GM19025 (cell line): ENCODE measurements around the gene PBX4.

ENCODE experiments used
- ATAC-seq: cut with Tn5 transposase; IDR thresholded peaks from one replicate; pipeline ENCODE4 v1.9.1; 2021; ENCODE audit warnings: mild to moderate bottlenecking, low read depth, moderate library complexity; ENCODE audit not compliant: unreplicated experiment

The PBX4 gene

GRCh38 chr19:19562665-19563347, 55.7 kb downstream of the PBX4 start:
- no peak for ATAC-seq

- ATAC-seq = no peak
Measured at GRCh38 chr19:19561946-19562664, 56.4 kb downstream of the PBX4 start.

DNA sequence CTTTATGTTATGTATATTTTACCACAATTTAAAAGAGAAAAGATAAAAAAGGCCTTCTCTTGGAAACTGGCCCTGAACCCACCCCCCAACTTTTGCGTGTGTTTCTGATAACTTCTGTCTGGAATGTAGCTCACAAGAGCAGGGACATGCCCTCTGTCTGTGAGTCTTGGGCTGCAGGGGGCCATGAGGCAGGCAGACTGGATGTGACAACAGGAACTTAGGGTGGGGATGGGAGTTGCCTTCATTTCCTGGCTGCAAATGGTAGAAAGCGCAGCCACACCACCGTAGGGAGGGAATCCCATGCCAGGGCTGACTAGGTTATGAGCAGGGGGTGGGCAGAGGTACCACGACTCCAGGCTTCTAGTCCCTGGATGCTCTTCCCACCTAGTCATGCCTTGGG, 58.6 kb downstream of the PBX4 start:
- ATAC-seq = no peak

GRCh38 chr19:19558636-19559035, 59.9 kb downstream of the PBX4 start:
- ATAC-seq = no peak

DNA sequence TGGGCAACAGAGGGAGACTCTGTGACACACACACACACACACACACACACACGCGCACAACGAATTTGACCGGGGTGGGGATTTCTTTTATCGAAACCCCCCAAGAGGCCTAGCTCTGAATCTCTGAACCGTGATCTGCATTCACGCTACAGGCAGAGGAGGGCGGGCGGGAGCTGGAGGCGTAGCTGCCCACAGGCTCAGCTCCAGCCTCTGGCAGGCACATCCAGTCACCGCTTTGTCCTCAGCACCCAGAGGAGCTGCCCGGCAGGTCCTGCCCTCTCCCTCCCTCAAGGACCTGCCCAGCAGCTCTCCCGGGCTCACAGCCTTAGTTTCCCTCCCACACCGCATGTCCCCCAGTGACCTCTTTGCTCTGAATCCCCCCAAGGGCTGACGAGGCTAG, 60.4 kb downstream of the PBX4 start:
- ATAC-seq = no peak

DNA sequence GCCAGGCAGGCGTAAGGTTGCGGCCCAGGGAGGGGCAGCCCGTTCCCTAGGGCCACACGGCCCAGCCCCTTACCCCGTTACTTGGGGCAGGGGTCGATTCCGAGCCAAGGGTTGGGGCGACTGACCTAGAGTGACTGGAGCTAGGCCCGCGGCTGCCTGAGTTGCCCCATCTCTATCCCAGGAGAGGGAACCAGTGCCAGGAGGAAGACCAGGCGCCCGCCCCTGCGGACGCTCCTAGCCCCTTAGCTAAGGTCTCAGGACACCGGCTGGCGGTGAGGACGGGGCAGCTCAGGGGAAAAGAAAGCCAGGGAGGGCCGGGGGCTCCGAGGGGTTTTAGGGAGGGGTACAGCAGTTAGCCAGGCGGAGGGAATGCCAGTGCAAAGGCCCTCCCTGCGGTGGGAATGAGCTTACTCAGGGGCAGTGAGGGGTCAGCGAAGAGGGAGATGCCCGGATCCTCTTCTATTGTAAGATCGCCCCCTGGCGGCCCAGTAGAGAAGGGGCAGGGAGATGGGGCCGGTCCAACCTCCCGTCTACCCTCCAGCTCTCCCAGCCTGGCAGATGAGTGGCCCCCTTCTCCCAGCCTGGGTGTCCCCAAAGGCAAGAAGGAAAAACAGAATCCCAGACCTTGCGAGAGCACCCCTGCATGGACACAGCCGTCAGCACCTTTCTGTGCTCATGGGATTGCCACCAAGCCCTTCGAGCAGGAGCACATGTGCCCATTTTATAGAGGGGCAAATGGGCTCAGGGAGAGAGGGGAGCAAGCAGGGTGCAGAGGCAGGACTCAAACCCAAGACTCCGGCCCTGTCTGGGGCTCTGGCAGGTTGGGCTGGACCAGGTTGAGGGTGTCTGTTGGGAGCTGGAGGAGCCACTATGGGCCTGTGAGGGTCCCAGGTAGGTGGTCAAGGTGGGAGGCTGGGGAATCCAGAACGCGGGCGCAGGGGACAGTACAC, 64.1 kb downstream of the PBX4 start:
- ATAC-seq = no peak

DNA sequence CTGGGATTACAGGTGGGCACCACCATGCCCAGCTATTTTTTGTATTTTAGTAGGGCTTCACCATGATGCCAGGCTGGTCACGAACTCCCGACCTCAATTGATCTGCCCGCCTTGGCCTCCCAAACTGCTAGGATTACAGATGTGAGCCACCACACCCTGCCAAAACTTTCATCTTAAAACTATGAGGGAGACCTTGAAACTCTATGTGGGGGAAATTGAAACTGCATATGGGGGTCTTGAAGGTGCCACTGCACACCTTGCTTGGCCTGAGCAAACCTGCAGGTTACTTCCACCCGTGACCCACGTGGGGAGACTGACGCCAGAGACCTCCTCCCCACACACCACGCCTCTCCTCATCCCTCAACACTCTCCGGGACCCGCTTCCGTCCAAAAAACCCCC, 64.8 kb downstream of the PBX4 start:
- no peak for ATAC-seq

DNA sequence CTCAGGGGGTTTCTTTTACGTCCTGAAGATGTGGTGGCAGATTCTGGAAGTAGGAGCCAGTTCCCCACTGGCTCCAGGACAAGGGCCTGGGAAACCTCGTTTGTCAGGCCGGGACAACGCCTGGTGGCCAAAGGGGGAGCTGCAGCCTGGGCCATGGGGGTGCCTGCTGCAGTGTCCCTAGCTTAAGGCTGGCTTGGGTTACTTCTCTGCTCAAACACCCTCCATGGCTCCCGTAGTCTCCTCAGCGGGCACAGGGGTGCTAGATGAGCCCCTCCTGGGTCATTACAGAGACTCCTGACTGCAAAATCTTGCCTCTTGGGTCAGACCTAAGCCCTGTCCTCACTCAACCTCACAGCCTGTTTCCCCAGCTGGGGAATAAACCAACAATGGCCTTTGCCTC, 65.7 kb downstream of the PBX4 start:
- ATAC-seq = no peak

DNA sequence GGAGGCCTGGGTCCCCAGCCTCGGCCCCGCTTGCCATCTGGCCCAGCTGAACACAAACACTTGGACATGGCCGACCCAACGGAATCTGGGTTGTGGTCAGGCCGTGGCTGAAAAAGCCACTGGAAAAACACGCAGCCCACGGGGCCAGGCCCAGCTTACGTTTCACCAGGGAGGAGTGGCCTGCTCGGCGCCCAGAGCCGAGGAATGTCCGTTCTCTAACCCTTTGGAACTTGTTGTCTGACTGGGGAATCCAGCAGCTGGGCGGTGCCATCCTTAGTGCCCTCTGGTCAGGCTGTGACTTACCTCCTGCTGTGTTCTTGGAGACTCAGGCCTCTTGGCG, 66.7 kb downstream of the PBX4 start:
- no peak for ATAC-seq

DNA sequence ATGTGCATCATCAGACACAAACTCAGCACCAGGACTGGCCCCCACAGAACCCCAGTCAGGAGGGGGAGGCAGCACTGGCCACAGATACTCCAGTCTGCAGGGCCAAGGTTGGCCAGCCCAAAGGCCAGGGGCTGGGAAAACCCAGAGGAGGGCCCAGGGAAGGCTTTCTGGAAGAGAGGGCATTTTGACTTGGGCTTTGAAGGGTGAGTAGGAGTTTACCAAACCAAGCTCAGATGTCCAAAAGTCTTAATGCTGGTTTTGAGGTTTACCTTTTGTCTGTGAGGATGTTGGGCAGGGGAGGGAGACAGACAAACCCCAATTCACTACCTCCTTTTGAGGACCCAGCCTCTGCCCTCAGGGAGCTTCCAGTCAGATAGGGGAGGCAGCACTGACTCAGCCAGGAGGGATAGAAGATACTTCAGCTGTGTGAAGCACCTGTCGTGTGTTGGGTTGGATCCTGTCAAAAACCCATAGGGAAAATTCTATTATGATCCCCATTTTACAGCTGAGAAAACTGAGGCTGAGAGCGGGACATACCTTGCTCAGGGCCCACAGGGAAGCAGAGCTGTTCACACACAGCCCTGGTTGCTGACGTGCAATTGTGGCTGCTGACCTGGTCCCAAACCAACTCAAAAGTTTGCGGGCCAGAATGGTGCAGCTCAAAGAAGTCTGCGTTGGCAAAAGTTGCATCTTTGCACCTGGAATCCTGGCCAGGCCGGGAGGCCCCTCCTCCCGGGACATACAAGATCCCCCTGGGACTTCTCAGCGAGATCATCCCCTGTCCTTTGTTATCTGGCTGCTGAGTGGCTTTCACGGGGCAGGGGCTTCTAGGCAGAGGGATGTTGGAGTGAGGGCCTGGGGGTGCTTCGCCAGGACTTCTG, 67.3 kb downstream of the PBX4 start:
- ATAC-seq = no peak

- ATAC-seq = no peak
Measured at GRCh38 chr19:19550485-19550929, 68.0 kb downstream of the PBX4 start.

- ATAC-seq = no peak
Measured at GRCh38 chr19:19549804-19550464, 68.6 kb downstream of the PBX4 start.

DNA sequence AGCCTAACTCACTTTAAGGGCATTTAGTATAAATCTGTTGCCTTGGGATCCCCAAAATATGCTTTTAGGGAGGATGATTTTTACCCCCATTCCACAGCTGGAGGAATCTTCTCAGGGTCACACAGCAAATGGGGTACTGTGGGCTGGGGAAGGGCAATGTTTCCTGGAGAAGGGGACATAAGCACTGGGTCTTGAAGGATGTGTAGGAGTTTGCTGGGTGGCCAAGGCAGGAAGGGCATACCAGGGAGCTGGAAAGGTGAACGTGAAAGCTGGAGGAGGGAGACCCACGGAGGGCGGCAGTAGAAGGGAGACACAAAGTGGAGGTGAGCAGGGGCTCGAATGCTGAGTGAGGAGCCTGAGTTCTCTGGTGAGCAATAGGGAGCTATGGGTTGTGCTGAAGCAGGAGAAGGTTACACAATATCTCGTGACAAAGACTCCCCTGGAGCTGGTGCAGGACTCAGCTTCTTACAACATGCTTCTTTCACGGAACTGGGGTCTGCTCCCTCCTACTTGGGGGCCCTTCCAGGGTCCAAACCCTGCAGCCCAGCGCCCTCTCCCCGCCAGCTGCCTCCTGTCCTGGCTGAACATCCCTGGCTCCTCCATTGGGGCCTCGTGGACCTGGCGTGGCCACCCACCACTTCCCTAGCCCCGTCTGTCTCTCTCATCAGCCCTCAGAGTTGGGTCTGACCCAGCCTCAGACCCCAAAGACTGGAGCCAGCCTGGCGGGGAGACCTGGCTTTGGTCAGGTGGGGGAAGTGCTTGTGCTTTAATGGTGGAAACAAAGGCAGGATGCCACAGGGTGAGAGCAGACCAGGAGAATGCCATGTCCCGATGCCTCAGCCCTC, 69.3 kb downstream of the PBX4 start:
- no peak for ATAC-seq

DNA sequence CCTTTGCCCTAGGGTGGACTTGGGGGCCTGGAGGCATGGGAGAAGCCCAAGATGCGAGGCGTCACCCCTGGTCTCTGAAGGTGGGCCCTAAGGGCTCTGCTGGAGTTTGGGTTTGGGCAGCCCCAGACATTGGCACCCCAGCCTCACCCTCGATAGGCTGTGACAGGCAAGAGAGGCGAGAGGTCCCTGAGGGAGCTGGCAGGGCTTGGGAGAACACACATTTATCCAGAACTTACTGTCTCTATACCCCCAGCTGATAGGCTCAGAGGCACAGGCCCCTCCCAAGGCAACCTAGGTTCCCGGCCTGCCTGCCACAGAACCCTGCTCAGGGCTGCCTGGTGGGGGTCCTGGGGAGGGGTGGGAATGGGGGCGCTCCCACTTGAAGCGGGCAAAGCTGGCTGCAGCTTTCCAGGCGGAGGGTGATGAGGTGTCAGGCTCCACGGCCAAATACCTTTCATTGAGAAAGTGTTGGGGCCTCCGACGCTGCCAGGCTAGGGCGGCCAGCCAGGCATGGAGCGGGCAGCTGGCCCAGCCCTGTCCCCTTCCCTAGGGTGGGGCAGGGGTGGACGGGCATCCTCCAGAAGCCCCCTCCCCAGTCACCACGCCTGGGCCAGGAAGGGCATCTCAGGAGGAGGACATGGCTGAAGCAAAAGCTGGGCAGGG, 70.7 kb downstream of the PBX4 start:
- ATAC-seq = no peak

DNA sequence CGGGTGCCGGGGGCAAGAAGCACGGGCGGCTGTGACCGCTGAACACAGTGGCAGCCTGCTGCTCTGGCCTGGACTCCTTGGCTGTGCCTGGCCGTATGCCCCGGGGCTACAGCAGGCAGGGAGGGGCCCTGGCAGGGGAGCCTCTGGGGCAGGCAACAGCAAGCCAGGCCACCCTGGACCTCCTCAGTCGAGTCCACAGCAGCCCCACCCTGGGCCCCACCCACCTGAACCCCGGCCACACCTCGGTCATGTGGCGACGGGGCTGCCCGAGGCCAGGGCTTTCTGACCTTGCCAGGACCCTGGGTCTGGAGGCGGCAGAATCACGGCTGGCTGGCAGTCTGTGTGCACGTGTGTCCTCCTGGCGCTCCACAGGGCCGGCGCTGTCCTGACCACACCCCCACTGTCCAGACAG, 71.7 kb downstream of the PBX4 start:
- no peak for ATAC-seq

DNA sequence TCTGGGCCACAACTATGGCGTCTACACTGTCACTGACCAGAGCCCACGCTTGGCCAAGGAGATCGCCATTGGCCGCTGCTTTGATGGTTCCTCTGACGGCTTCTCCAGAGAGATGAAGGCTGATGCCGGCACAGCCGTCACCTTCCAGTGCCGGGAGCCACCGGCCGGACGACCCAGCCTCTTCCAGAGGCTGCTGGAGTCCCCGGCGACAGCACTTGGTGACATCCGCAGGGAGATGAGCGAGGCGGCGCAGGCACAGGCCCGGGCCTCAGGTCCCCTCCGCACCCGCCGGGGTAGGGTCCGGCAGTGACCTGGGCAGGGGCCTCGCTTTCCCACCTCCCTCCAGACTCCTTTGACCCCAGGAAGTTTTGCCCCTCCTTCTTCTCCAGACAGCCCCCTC, 72.8 kb downstream of the PBX4 start:
- no peak for ATAC-seq

DNA sequence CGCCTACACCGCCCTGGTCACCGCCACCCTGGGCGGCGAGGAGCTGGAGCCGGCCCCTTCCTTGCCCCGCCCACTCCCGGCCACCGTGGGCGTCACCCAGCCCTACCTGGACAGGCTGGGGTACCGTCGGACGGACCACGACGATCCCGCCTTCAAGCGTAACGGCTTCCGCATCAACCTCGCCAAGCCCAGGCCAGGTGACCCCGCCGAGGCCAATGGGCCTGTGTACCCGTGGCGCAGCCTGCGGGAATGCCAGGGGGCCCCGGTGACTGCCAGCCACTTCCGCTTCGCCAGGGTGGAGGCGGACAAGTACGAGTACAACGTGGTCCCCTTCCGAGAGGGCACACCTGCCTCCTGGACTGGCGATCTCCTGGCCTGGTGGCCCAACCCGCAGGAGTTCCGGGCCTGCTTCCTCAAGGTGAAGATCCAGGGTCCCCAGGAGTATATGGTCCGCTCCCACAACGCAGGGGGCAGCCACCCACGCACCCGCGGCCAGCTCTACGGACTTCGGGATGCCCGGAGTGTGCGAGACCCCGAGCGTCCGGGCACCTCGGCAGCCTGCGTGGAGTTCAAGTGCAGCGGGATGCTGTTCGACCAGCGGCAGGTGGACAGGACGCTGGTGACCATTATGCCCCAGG, 73.4 kb downstream of the PBX4 start:
- ATAC-seq = no peak
